DOHH2 (cell line): ENCODE data around the gene ZNF444.

ENCODE experiments used
- EZH2phosphoT487 ChIP-seq: fragments of 200-600 bp; sonication (generic); IDR thresholded peaks from 2 replicates; pipeline ENCODE4 v1.6.1; 2017; ENCODE audit warnings: borderline replicate concordance, mild to moderate bottlenecking, antibody characterized with exemption, low read length, moderate library complexity, mixed read lengths
- TF ChIP-seq, protein P1 (sequence below): fragments of 200-600 bp; sonication (generic); IDR thresholded peaks from one replicate; pipeline ENCODE4 v1.5.1; 2014; ENCODE audit warnings: antibody characterized with exemption, mild to moderate bottlenecking, low read depth, low read length; ENCODE audit not compliant: poor library complexity, severe bottlenecking

DNA sequence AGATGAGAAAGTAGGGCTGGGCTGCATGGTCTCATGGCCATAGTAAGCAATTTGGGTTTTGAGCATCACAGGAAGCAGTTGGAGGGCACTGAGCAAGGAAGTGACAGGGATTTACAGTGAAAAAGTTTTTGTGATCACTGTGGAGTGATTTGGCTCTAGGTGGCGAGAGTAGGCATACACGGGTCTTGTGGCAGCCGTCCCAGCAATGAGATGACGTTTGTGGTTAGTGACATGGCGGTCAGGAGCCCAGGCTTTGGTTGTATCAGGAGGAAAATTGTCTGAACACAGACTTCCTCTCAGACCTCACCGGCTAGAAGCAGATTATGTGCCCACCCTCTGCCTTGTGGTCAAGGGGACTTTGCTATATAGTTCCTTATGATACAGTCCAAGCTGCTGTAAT lies 3.3 kb downstream of the ZNF444 start:
- TF ChIP-seq, protein P1, sequence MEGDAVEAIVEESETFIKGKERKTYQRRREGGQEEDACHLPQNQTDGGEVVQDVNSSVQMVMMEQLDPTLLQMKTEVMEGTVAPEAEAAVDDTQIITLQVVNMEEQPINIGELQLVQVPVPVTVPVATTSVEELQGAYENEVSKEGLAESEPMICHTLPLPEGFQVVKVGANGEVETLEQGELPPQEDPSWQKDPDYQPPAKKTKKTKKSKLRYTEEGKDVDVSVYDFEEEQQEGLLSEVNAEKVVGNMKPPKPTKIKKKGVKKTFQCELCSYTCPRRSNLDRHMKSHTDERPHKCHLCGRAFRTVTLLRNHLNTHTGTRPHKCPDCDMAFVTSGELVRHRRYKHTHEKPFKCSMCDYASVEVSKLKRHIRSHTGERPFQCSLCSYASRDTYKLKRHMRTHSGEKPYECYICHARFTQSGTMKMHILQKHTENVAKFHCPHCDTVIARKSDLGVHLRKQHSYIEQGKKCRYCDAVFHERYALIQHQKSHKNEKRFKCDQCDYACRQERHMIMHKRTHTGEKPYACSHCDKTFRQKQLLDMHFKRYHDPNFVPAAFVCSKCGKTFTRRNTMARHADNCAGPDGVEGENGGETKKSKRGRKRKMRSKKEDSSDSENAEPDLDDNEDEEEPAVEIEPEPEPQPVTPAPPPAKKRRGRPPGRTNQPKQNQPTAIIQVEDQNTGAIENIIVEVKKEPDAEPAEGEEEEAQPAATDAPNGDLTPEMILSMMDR: no peak
- no peak for TF ChIP-seq EZH2phosphoT487
